Keratinocyte (primary cell): ENCODE data around the gene HSFX1. TPM values are rescaled to one million over a fixed set of nuclear protein-coding genes. Genes with fewer than 3 reads are reported as not detected.
"Not testable (repeated sequence)": the region's sequence is repeated elsewhere in the genome, so short reads cannot be mapped to it uniquely, and the experiment has no call there.

Experiments
- DNase-seq: peaks from one replicate; pipeline ENCODE4 v3.0.0-alpha.2; 2011; ENCODE audit warnings: low read depth, missing footprints, low spot score
- FAIRE-seq: peaks from 2 replicates; lab custom pipeline; 2011; peaks lifted over from hg19 to GRCh38; lab: Jason Lieb, UNC
- H2AFZ ChIP-seq: 2 replicates; pipeline ENCODE4 v1.6.0; 2012; ENCODE audit warnings: low read length, control low read depth, inconsistent platforms; ENCODE audit not compliant: control insufficient read depth
- H3K27ac ChIP-seq: 2 replicates; pipeline ENCODE4 v1.5.1; 2011; ENCODE audit warnings: low read length; ENCODE audit not compliant: control insufficient read depth, insufficient read depth
- H3K27me3 ChIP-seq: 3 replicates; pipeline ENCODE4 v1.6.0; 2011; ENCODE audit warnings: low read length; ENCODE audit not compliant: control insufficient read depth, insufficient read depth; ENCODE audit errors: extremely low read depth
- H3K36me3 ChIP-seq, 2 experiments: 2 replicates in 1 of 2; 3 replicates in 1 of 2; pipeline ENCODE4 v1.5.1; 2011; ENCODE audit warnings: low read length in 2 of 2, mild to moderate bottlenecking in 1 of 2; ENCODE audit not compliant: control insufficient read depth in 2 of 2, insufficient read depth in 2 of 2; ENCODE audit errors: extremely low read depth in 1 of 2
- H3K4me1 ChIP-seq: 3 replicates; pipeline ENCODE4 v1.5.1; 2011; ENCODE audit warnings: low read length; ENCODE audit not compliant: control insufficient read depth, insufficient read depth; ENCODE audit errors: extremely low read depth
- H3K4me2 ChIP-seq: 3 replicates; pipeline ENCODE4 v1.6.0; 2011; ENCODE audit warnings: low read depth, low read length; ENCODE audit not compliant: control insufficient read depth, insufficient read depth; ENCODE audit errors: extremely low read depth
- H3K4me3 ChIP-seq, 3 experiments: fragments of 200-600 bp in 1 of 3; sonication (generic) in 1 of 3; 2 replicates in 2 of 3; 3 replicates in 1 of 3; pipeline ENCODE4 v1.5.1; 2011 to 2016; ENCODE audit warnings: low read length in 3 of 3, mild to moderate bottlenecking in 3 of 3, control low read depth in 2 of 3, inconsistent platforms in 1 of 3, low read depth in 1 of 3, mixed read lengths in 1 of 3, mixed run types in 1 of 3, moderate library complexity in 1 of 3; ENCODE audit not compliant: control insufficient read depth in 2 of 3, insufficient read depth in 2 of 3; ENCODE audit errors: extremely low read depth in 1 of 3
- H3K79me2 ChIP-seq: 2 replicates; pipeline ENCODE4 v1.6.0; 2012; ENCODE audit warnings: low read length; ENCODE audit not compliant: control insufficient read depth, insufficient read depth
- H3K9ac ChIP-seq: 3 replicates; pipeline ENCODE4 v1.6.0; 2011; ENCODE audit warnings: low read length; ENCODE audit not compliant: control insufficient read depth, insufficient read depth; ENCODE audit errors: extremely low read depth
- H3K9me1 ChIP-seq: 3 replicates; pipeline ENCODE4 v1.6.0; 2011; ENCODE audit warnings: low read length; ENCODE audit not compliant: control insufficient read depth, insufficient read depth; ENCODE audit errors: extremely low read depth
- H3K9me3 ChIP-seq: 2 replicates; pipeline ENCODE4 v1.5.1; 2012; ENCODE audit warnings: low read depth, low read length; ENCODE audit not compliant: control insufficient read depth
- H4K20me1 ChIP-seq: 3 replicates; pipeline ENCODE4 v1.6.0; 2011; ENCODE audit warnings: low read length; ENCODE audit not compliant: control insufficient read depth, insufficient read depth; ENCODE audit errors: extremely low read depth
- dilution Hi-C: fragments of 300-500 bp; cut with MboI; formaldehyde crosslinking; loops from one replicate; pipeline ENCODE4 v1.7.0; 2020; ENCODE audit warnings: low sequenced_read_pairs; ENCODE audit not compliant: extremely low pct_ligation_motif_present
- polyA minus RNA-seq, 3 experiments: library from RNA; depleted of rRNA, polyadenylated mRNA; stranded (reverse); fragments of >200 nt; gene quantifications; 1 replicate in 1 of 3; 2 replicates in 1 of 3; 3 replicates in 1 of 3; pipeline ENCODE4 v1.2.3, GENCODE V29; 2011
- polyA plus RNA-seq, 5 experiments: library from polyadenylated mRNA; depleted of rRNA in 3 of 5; stranded (reverse) in 3 of 5; stranded (forward) in 1 of 5; unstranded in 1 of 5; fragments of >200 nt; gene quantifications; 1 replicate in 1 of 5; 2 replicates in 3 of 5; 3 replicates in 1 of 5; pipeline versions ENCODE4 v1.2.1 to v1.2.3, GENCODE V29; 2011 to 2012; ENCODE audit warnings: missing spikeins in 2 of 5, low read depth in 1 of 5, low replicate concordance in 1 of 5

HSFX1 gene
- polyA plus RNA-seq (0.23 TPM in 1 of 3 replicates, not detected in the others), polyA minus RNA-seq (2.8 TPM in 1 of 3 replicates, not detected in the others)
- 0.35 TPM for polyA plus RNA-seq (2011; ENCODE audit: low read depth)
- 0.04 TPM in 1 of 2 replicates, not detected in the other for polyA plus RNA-seq (2011; cell fraction: cytosol; rRNA removed)
- 0.32 and 0.33 TPM in 2 replicates for polyA plus RNA-seq (2011; cell fraction: nucleus; rRNA removed)
- 0.09 and 0.63 TPM in 2 replicates for polyA plus RNA-seq (2012; ENCODE audit: low replicate concordance)
- not detected for polyA minus RNA-seq (2011; cell fraction: cytosol; rRNA and poly(A)+ RNA removed)
- 0.42 and 0.47 TPM in 2 replicates for polyA minus RNA-seq (2011; cell fraction: nucleus; rRNA and poly(A)+ RNA removed)

GRCh38 chrX:149773768-149774167 is at the start of gene HSFX1:
HSFX1 (plus strand) TSS chrX:149774068; CDS start chrX:149774682, 614 bp downstream.
- H3K4me2 ChIP-seq, H4K20me1 ChIP-seq, dilution Hi-C loops, H3K9me3 ChIP-seq, H3K4me1 ChIP-seq, H2AFZ ChIP-seq, H3K27me3 ChIP-seq, H3K4me3 ChIP-seq, FAIRE-seq, DNase-seq, H3K9me1 ChIP-seq, H3K27ac ChIP-seq, H3K36me3 ChIP-seq, H3K79me2 ChIP-seq, H3K9ac ChIP-seq: not testable (repeated sequence)

- DNase-seq, FAIRE-seq: not testable (repeated sequence)
Observed at GRCh38 chrX:149727308-149727707, 46.6 kb upstream of the HSFX1 start.

GRCh38 chrX:149742269-149742668 is 31.6 kb upstream of the HSFX1 start:
- H4K20me1 ChIP-seq, H3K27me3 ChIP-seq, H3K4me2 ChIP-seq, H3K9me3 ChIP-seq, DNase-seq, H3K9me1 ChIP-seq, H2AFZ ChIP-seq, H3K79me2 ChIP-seq, H3K4me1 ChIP-seq, FAIRE-seq, H3K27ac ChIP-seq, H3K9ac ChIP-seq, dilution Hi-C loops, H3K36me3 ChIP-seq, H3K4me3 ChIP-seq: not testable (repeated sequence)

More at GRCh38 chrX:149727308-149727707, 46.6 kb upstream of the HSFX1 start:
- H3K9ac ChIP-seq, H3K9me3 ChIP-seq, H3K36me3 ChIP-seq, H4K20me1 ChIP-seq, H3K4me1 ChIP-seq, H2AFZ ChIP-seq, dilution Hi-C loops, H3K4me3 ChIP-seq, H3K9me1 ChIP-seq, H3K27me3 ChIP-seq, H3K4me2 ChIP-seq, H3K79me2 ChIP-seq, H3K27ac ChIP-seq: not testable (repeated sequence)

GRCh38 chrX:149746390-149747007 is 27.4 kb upstream of the HSFX1 start:
- DNase-seq, H3K36me3 ChIP-seq, H3K27ac ChIP-seq, H3K9ac ChIP-seq, H4K20me1 ChIP-seq, H3K4me1 ChIP-seq, H3K79me2 ChIP-seq, H3K27me3 ChIP-seq, H3K4me3 ChIP-seq, H3K9me1 ChIP-seq, H3K9me3 ChIP-seq, H3K4me2 ChIP-seq, H2AFZ ChIP-seq, dilution Hi-C loops: not testable (repeated sequence)
- FAIRE-seq: peak; percentile 83
